ENCODE results near the gene NDUFA8.

Gene NDUFA8

DNA sequence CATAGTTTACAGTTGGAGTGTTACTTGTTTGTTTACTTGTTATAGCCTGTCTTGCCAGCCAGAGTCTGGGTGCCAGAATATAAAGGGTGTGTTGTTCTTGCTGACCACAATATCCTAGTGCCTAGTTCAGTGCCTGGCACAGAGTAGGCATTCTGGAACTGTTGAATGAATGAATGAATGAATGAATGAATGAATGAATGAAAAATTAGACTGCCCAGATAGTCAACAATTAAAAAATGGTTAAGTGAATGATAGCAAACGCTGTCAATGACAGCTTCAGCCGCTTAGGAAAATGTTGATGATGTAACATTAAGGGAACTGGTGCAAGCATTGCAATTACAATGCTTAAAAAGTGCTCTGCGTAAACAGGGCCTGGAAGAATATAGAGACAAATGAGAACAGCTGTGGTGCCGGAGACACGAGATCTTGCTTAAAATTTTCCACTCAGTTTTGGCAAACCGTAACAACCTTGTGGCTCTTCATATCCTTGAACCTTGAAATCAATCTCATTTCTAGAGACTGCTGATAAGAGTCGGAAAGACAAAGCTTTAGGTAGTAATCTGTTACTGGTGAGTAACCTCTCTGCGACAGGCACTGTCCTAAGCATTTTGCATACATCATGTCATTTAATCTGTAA, 61.8 kb downstream of the NDUFA8 start:
- DNase-seq, result no peak

DNA sequence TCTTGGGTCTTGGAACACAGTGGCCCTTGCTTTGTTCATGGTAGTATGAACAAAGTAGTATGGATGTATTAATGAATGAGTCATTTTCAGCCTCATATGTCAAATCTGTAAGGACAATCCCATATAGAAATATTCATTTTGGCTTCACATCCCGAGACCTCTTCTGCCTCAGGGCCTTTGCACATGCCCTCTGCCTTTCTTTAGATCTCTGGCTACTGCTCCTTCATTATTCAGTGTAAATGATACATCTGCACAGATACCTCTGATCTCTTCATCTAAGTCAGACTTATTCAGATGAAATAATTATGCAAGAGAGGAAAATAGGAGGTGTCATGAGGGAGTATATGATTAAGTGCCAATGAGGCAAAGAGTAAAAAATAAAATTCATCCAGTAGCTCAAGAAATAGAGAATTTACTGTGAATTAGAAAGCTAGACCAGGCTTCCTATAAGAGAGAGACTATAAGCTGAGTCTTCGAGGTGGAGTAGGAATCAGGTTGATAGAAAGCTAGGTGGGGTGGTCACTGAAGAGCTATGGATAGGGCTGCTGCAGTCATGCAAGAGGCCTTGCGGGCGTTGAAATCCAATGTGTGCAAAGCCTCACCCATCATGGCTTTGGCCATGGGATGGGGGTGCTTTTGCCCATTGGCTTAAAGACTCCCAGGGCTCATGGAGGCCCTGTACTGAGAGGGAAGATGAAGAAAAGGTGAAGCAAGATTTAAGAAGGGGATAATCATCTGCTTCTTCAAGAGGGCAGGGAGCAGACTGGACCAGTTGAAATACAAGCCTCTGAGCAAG, 62.8 kb downstream of the NDUFA8 start:
- DNase-seq, result no peak

DNA sequence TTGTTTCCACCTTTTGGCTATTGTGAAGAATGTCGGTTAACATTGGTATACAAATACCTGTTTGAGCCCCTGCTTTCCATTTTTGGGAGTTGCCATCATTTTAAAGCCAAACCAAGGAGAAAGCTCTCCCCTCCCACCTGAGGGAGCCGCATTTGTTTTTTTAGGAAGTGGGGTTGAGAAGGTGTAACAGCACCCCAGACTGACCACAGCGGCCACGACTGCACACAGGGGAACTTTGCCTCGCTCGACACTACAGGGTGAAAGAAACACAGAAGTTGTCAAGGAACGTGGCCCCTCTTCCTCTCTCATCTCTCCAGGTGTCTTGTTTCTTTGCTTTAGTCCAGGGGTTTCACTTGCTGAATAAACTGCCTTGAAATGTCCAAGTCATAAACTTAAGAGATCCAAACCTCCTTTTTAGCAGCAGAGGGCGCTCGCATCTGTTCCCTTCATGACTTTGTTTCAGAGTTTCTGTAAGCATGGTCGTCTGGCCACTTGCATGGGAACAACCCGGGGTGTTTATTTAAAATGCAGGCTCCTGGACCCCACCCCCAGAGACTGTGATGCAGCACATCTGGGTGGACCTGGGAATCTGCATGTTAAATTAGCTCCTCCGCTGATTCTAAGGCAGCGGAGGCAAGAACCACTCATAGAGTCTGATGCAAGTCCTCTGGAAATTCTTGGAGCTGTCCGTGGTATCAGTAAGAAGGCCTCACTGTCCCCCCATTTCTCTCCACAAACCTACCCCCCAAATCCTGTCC, 64.4 kb downstream of the NDUFA8 start:
- DNase-seq, result peak; percentile 37

Measured in stimulated activated CD4-positive, alpha-beta T cell treated with anti-CD3 and anti-CD28 coated beads, Interleukin-12 subunit alpha, Interleukin-12 subunit beta, amount 100 ng/mL, for 4 hours (primary cell).